H9 (cell line): ENCODE measurements around the gene SPDYE1. TPM values are rescaled to one million over a fixed set of nuclear protein-coding genes. Genes with fewer than 3 reads are reported as not detected.
"Not testable (repeated sequence)": the region's sequence is repeated elsewhere in the genome, so short reads cannot be mapped to it uniquely, and the experiment has no call there.

Source experiments
- DNase-seq: peaks from one replicate; pipeline ENCODE4 v3.0.0-alpha.2; 2017
- H2AFZ ChIP-seq: one replicate; pipeline ENCODE4 v1.6.1; 2013; ENCODE audit warnings: mild to moderate bottlenecking, low read length, control low read depth, moderate library complexity
- H2AK5ac ChIP-seq: 2 replicates; pipeline ENCODE4 v1.6.1; 2013; ENCODE audit warnings: low read length, control low read depth, mixed read lengths; ENCODE audit not compliant: insufficient read length
- H2BK120ac ChIP-seq: one replicate; pipeline ENCODE4 v1.6.1; 2013; ENCODE audit warnings: low read depth, mild to moderate bottlenecking, low read length, control low read depth, inconsistent platforms; ENCODE audit not compliant: poor library complexity, severe bottlenecking
- H2BK12ac ChIP-seq: 2 replicates; pipeline ENCODE4 v1.6.1; 2013; ENCODE audit warnings: low read length, control low read depth, mixed read lengths, low read depth; ENCODE audit not compliant: insufficient read length
- H2BK15ac ChIP-seq: 2 replicates; pipeline ENCODE4 v1.6.1; 2013; ENCODE audit warnings: low read depth, low read length, control low read depth
- H2BK20ac ChIP-seq: one replicate; pipeline ENCODE4 v1.6.1; 2013; ENCODE audit warnings: low read depth, mild to moderate bottlenecking, low read length, control low read depth, inconsistent platforms; ENCODE audit not compliant: poor library complexity, severe bottlenecking
- H2BK5ac ChIP-seq: 2 replicates; pipeline ENCODE4 v1.6.1; 2013; ENCODE audit warnings: low read length, control low read depth, mixed read lengths; ENCODE audit not compliant: insufficient read length
- H3K14ac ChIP-seq: 2 replicates; pipeline ENCODE4 v1.6.1; 2013; ENCODE audit warnings: low read length, control low read depth; ENCODE audit not compliant: insufficient read depth
- H3K18ac ChIP-seq: 2 replicates; pipeline ENCODE4 v1.6.1; 2013; ENCODE audit warnings: low read depth, mild to moderate bottlenecking, mixed read lengths, low read length, control low read depth; ENCODE audit not compliant: insufficient read length
- H3K23ac ChIP-seq: 2 replicates; pipeline ENCODE4 v1.6.1; 2013; ENCODE audit warnings: low read length, control low read depth, mixed read lengths, low read depth; ENCODE audit not compliant: insufficient read length
- H3K23me2 ChIP-seq: 2 replicates; pipeline ENCODE4 v1.6.1; 2013; ENCODE audit warnings: low read depth, mild to moderate bottlenecking, mixed read lengths, low read length, control low read depth; ENCODE audit not compliant: insufficient read length, poor library complexity, severe bottlenecking
- H3K27ac ChIP-seq: 2 replicates; pipeline ENCODE4 v1.5.1; 2013; ENCODE audit warnings: low read length, control low read depth, mixed read lengths, low read depth; ENCODE audit not compliant: insufficient read length
- H3K27me3 ChIP-seq: 2 replicates; pipeline ENCODE4 v1.6.1; 2013; ENCODE audit warnings: low read length, control low read depth, inconsistent platforms; ENCODE audit not compliant: insufficient read depth
- H3K4ac ChIP-seq: 2 replicates; pipeline ENCODE4 v1.6.1; 2013; ENCODE audit warnings: low read depth, mild to moderate bottlenecking, control low read depth, inconsistent platforms, low read length, moderate library complexity
- H3K4me1 ChIP-seq: 2 replicates; pipeline ENCODE4 v1.6.1; 2013; ENCODE audit warnings: low read length, control low read depth, inconsistent platforms; ENCODE audit not compliant: insufficient read depth
- H3K4me2 ChIP-seq: 2 replicates; pipeline ENCODE4 v1.6.1; 2013; ENCODE audit warnings: low read length, control low read depth, mixed read lengths; ENCODE audit not compliant: insufficient read length, insufficient read depth
- H3K56ac ChIP-seq: 2 replicates; pipeline ENCODE4 v1.6.1; 2013; ENCODE audit warnings: low read depth, mild to moderate bottlenecking, mixed read lengths, low read length, control low read depth; ENCODE audit not compliant: insufficient read length
- H3K79me1 ChIP-seq: 2 replicates; pipeline ENCODE4 v1.6.1; 2013; ENCODE audit warnings: low read depth, mild to moderate bottlenecking, moderate library complexity, low read length, control low read depth, inconsistent platforms; ENCODE audit not compliant: insufficient read depth, poor library complexity, severe bottlenecking
- H3K79me2 ChIP-seq: 2 replicates; pipeline ENCODE4 v1.6.1; 2013; ENCODE audit warnings: low read length, control low read depth, inconsistent platforms; ENCODE audit not compliant: insufficient read depth
- H3K9ac ChIP-seq: 2 replicates; pipeline ENCODE4 v1.6.1; 2013; ENCODE audit warnings: low read length, control low read depth, mixed read lengths; ENCODE audit not compliant: insufficient read length; ENCODE audit errors: extremely low read depth
- H3K9me3 ChIP-seq: one replicate; pipeline ENCODE4 v1.6.1; 2013; ENCODE audit warnings: low read depth, low read length, inconsistent platforms; ENCODE audit not compliant: control insufficient read depth
- H3T11ph ChIP-seq: one replicate; pipeline ENCODE4 v1.6.1; 2013; ENCODE audit warnings: mild to moderate bottlenecking, low read length, control low read depth, inconsistent platforms
- H4K20me1 ChIP-seq: one replicate; pipeline ENCODE4 v1.6.1; 2013; ENCODE audit not compliant: control insufficient read depth, insufficient read length, insufficient read depth
- H4K5ac ChIP-seq: 2 replicates; pipeline ENCODE4 v1.6.1; 2013; ENCODE audit warnings: low read depth, mild to moderate bottlenecking, mixed read lengths, low read length, control low read depth; ENCODE audit not compliant: insufficient read length
- H4K8ac ChIP-seq: replicated peaks from 2 replicates; pipeline ENCODE4 v1.6.1; 2013; ENCODE audit warnings: low read length, control low read depth, mixed read lengths, low read depth; ENCODE audit not compliant: insufficient read length
- H4K91ac ChIP-seq: 2 replicates; pipeline ENCODE4 v1.6.1; 2013; ENCODE audit warnings: low read depth, mild to moderate bottlenecking, moderate library complexity, mixed read lengths, low read length, control low read depth; ENCODE audit not compliant: insufficient read length
- H3K27ac Mint-ChIP-seq, 3 experiments: 2 replicates in 2 of 3; 3 replicates in 1 of 3; pipeline ENCODE4 v1.8.0; 2020 to 2021; ENCODE audit warnings: mixed read lengths in 3 of 3, mild to moderate bottlenecking in 1 of 3, moderate library complexity in 1 of 3
- H3K27me3 Mint-ChIP-seq: 2 replicates; pipeline ENCODE4 v1.8.0; 2021; ENCODE audit warnings: low read depth, mild to moderate bottlenecking, moderate library complexity, mixed read lengths
- H3K36me3 Mint-ChIP-seq, 3 experiments: 2 replicates in 2 of 3; 3 replicates in 1 of 3; pipeline ENCODE4 v1.8.0; 2020 to 2021; ENCODE audit warnings: low read depth in 3 of 3, mixed read lengths in 3 of 3; ENCODE audit not compliant: insufficient read depth in 1 of 3
- H3K4me1 Mint-ChIP-seq, 2 experiments: 2 replicates each; pipeline ENCODE4 v1.8.0; 2020; ENCODE audit warnings: mixed read lengths in 2 of 2
- H3K4me3 Mint-ChIP-seq, 2 experiments: 2 replicates in 1 of 2; 3 replicates in 1 of 2; pipeline ENCODE4 v1.8.0; 2020 to 2021; ENCODE audit warnings: mild to moderate bottlenecking in 2 of 2, mixed read lengths in 2 of 2, moderate library complexity in 1 of 2
- H3K9me3 Mint-ChIP-seq, 2 experiments: 2 replicates in 1 of 2; 3 replicates in 1 of 2; pipeline ENCODE4 v1.8.0; 2020; ENCODE audit warnings: mild to moderate bottlenecking in 2 of 2, mixed read lengths in 2 of 2, moderate library complexity in 1 of 2
- WGBS: extraction: QIAGEN DNeasy Blood & Tissue Kit; methylation state at CpG from one replicate; pipeline ENCODE4 v1.1.7; 2013; ENCODE audit warnings: missing lambda C conversion rate, low lambda C conversion rate, mixed read lengths; ENCODE audit not compliant: insufficient read length; ENCODE audit errors: extremely low coverage; 5-methylcytosine and 5-hydroxymethylcytosine counted together
- total RNA-seq: library from RNA; stranded (reverse); gene quantifications from 2 replicates; pipeline ENCODE4 v1.2.1, GENCODE V29; 2021

SPDYE1 gene
- total RNA-seq, 1 experiment from 2014 or later = not detected

GRCh38 chr7:44037951-44038350 lies 40.3 kb downstream of the SPDYE1 start:
- not testable (repeated sequence) for DNase-seq, H3K27ac ChIP-seq, H2BK120ac ChIP-seq, H3K27me3 ChIP-seq, H2AK5ac ChIP-seq, H4K91ac ChIP-seq, H3K9me3 ChIP-seq, H3K23me2 ChIP-seq, H4K8ac ChIP-seq, H3K4me1 Mint-ChIP-seq, H2AFZ ChIP-seq, H3K23ac ChIP-seq, H3K14ac ChIP-seq, H4K20me1 ChIP-seq, H3K18ac ChIP-seq, H3K56ac ChIP-seq, H3K4me2 ChIP-seq, H3K4me3 Mint-ChIP-seq, H4K5ac ChIP-seq, H3T11ph ChIP-seq, H3K4ac ChIP-seq, H3K4me1 ChIP-seq, H2BK12ac ChIP-seq, H2BK5ac ChIP-seq, H3K36me3 Mint-ChIP-seq, H2BK15ac ChIP-seq, H3K27ac Mint-ChIP-seq, H2BK20ac ChIP-seq, H3K79me2 ChIP-seq, H3K79me1 ChIP-seq, H3K9me3 Mint-ChIP-seq, H3K9ac ChIP-seq
- no CpG with 5 or more reads among the region's 2 CpGs for WGBS
- H3K27me3 Mint-ChIP-seq = peaks cover 28% of the 10 kb centered on the region

GRCh38 chr7:44038553-44038952 lies 40.9 kb downstream of the SPDYE1 start:
- H3K9me3 Mint-ChIP-seq, H2BK15ac ChIP-seq, H3K4me1 Mint-ChIP-seq, H3K18ac ChIP-seq, H3K4me2 ChIP-seq, H2BK20ac ChIP-seq, H3K27ac Mint-ChIP-seq, H3K27me3 ChIP-seq, H3K4me3 Mint-ChIP-seq, H2BK12ac ChIP-seq, H3K56ac ChIP-seq, H3K23ac ChIP-seq, H3K36me3 Mint-ChIP-seq, H3K9me3 ChIP-seq, H3K4ac ChIP-seq, H4K91ac ChIP-seq, H4K5ac ChIP-seq, H3K14ac ChIP-seq, DNase-seq, H2BK120ac ChIP-seq, H2AK5ac ChIP-seq, H3K79me1 ChIP-seq, H3K27ac ChIP-seq, H3K23me2 ChIP-seq, H3T11ph ChIP-seq, H3K4me1 ChIP-seq, H4K20me1 ChIP-seq, H2AFZ ChIP-seq, H3K9ac ChIP-seq, H4K8ac ChIP-seq, H3K79me2 ChIP-seq, H2BK5ac ChIP-seq: not testable (repeated sequence)
- peaks cover 28% of the 10 kb centered on the region for H3K27me3 Mint-ChIP-seq
- no CpG with 5 or more reads among the region's 12 CpGs for WGBS
